ENCODE measurements around the gene PGM3.

The PGM3 gene

DNA sequence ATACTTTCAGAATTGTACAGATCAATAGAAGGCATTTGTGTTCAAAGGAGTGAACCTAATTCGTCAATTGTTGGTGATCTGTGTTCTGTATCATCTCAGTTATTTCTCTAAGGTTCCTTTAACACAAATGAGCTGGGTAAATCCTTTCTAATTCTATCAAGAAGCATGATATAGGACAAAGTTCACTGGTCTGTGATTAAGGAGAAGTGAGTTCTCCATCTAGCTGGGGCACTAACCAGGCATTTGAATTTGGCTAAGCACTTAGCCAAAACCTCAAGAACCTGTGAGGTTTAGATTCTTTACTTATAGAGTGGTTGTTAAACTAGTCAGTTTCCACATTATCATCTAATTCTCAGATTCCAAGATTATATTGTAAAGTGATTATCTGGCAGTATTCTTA lies 75.3 kb downstream of the PGM3 start:
- no peak for DNase-seq (ENCODE audit: low read depth)
